ENCODE results near the gene SHROOM3.

DNA sequence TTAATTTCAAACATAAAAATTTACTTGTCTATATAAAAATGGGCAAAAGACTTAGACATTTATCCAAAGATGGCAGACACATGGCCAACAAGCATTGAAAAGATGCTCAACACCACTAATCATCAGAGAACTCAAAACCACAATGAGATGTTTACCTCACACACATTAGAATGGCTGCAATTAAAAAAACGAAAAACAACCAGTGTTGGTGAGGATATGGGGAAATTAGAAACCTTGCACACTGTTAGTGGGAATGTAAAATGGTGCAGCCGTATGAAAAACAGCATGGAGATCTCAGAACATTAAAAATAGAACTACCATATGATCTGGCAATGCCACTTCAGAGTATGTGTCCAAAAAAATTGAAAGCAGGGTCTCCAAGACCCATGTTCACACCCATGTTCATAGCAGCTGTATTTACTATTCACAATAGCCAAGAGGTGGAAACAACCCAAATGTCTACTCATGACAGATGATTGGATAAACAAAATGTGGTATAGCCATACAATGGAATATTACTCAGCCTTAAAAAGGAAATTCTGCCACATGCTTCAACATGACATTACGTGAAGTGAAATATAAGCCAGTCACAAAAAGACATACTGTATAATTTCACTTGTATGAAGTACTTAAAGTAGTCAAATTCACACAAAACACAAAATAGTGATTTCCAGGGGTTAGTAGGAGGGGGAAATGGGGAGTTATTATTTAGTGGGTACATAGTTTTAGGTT is 316.7 kb downstream of the SHROOM3 start:
- TF ChIP-seq POLR2AphosphoS5 (IDR thresholded peaks at IDR 0.05; ENCODE audit: insufficient read depth, low read depth, low read length) (no peak), EZH2 (IDR thresholded peaks at IDR 0.05; ENCODE audit: borderline replicate concordance, low read depth, low read length, severe bottlenecking) (no peak)
- TF ChIP-seq, protein P1, sequence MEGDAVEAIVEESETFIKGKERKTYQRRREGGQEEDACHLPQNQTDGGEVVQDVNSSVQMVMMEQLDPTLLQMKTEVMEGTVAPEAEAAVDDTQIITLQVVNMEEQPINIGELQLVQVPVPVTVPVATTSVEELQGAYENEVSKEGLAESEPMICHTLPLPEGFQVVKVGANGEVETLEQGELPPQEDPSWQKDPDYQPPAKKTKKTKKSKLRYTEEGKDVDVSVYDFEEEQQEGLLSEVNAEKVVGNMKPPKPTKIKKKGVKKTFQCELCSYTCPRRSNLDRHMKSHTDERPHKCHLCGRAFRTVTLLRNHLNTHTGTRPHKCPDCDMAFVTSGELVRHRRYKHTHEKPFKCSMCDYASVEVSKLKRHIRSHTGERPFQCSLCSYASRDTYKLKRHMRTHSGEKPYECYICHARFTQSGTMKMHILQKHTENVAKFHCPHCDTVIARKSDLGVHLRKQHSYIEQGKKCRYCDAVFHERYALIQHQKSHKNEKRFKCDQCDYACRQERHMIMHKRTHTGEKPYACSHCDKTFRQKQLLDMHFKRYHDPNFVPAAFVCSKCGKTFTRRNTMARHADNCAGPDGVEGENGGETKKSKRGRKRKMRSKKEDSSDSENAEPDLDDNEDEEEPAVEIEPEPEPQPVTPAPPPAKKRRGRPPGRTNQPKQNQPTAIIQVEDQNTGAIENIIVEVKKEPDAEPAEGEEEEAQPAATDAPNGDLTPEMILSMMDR (IDR thresholded peaks at IDR 0.05; ENCODE audit: extremely low read depth in 1 of 2, insufficient read depth in 1 of 2, low read depth in 1 of 2, low read length in 2 of 2) = no peak

Data from endothelial cell of umbilical vein (primary cell).